Neural cell (in vitro differentiated cells): ENCODE measurements around the gene RASGRP3. TPM values are rescaled to one million over a fixed set of nuclear protein-coding genes. Genes with fewer than 3 reads are reported as not detected.

ENCODE experiments used
- H2AFZ ChIP-seq: fragments of 200-600, 300-800 bp; sonication (generic), shearing (Covaris generic); 2 replicates; pipeline ENCODE4 v1.6.0; 2014; ENCODE audit warnings: low read depth, mild to moderate bottlenecking, antibody characterized with exemption, low read length, moderate library complexity
- H3F3A ChIP-seq: fragments of 200-600 bp; shearing (Covaris generic); 2 replicates; pipeline ENCODE4 v1.6.1; 2016; ENCODE audit warnings: mild to moderate bottlenecking, moderate library complexity, mixed read lengths, antibody characterized with exemption, low read length; ENCODE audit not compliant: insufficient read depth, poor library complexity, severe bottlenecking
- H3K27ac ChIP-seq: fragments of 200-600, 300-800 bp; sonication (generic), shearing (Covaris generic); 2 replicates; pipeline ENCODE4 v1.5.1; 2014; ENCODE audit warnings: mild to moderate bottlenecking, low read length, moderate library complexity
- H3K27me3 ChIP-seq: fragments of 300-800, 200-600 bp; sonication (generic), shearing (Covaris generic); 2 replicates; pipeline ENCODE4 v1.6.0; 2014; ENCODE audit warnings: mild to moderate bottlenecking, low read depth, low read length, moderate library complexity; ENCODE audit not compliant: insufficient read depth
- H3K36me3 ChIP-seq: fragments of 300-800, 200-600 bp; sonication (generic), shearing (Covaris generic); 2 replicates; pipeline ENCODE4 v1.5.1; 2014; ENCODE audit warnings: mild to moderate bottlenecking, antibody characterized with exemption, low read length, moderate library complexity; ENCODE audit not compliant: insufficient read depth
- H3K4me2 ChIP-seq: fragments of 300-800, 200-600 bp; sonication (generic), shearing (Covaris generic); 2 replicates; pipeline ENCODE4 v1.6.0; 2014; ENCODE audit warnings: mild to moderate bottlenecking, low read length
- H3K4me3 ChIP-seq: fragments of 300-800, 200-600 bp; sonication (generic), shearing (Covaris generic); 2 replicates; pipeline ENCODE4 v1.5.1; 2014; ENCODE audit warnings: mild to moderate bottlenecking, low read length, moderate library complexity
- H3K79me2 ChIP-seq: fragments of 200-600 bp; shearing (Covaris generic); replicated peaks from 2 replicates; pipeline ENCODE4 v1.6.0; 2014; ENCODE audit warnings: mild to moderate bottlenecking, low read length, moderate library complexity; ENCODE audit not compliant: insufficient read depth
- H3K9ac ChIP-seq: fragments of 300-800, 200-600 bp; sonication (generic), shearing (Covaris generic); 2 replicates; pipeline ENCODE4 v1.6.1; 2016; ENCODE audit warnings: mild to moderate bottlenecking, low read length, mixed read lengths
- H3K9me2 ChIP-seq: fragments of 200-600 bp; shearing (Covaris generic); 2 replicates; pipeline ENCODE4 v1.6.1; 2016; ENCODE audit warnings: mild to moderate bottlenecking, low read length, mixed read lengths; ENCODE audit not compliant: insufficient read depth
- H3K9me3 ChIP-seq: fragments of 200-600, 300-800 bp; sonication (generic), shearing (Covaris generic); 2 replicates; pipeline ENCODE4 v1.6.1; 2016; ENCODE audit warnings: mild to moderate bottlenecking, mixed run types, low read length, moderate library complexity, mixed read lengths
- H4K20me1 ChIP-seq: fragments of 200-600 bp; shearing (Covaris generic); 2 replicates; pipeline ENCODE4 v1.6.1; 2016; ENCODE audit warnings: mild to moderate bottlenecking, mixed run types; ENCODE audit not compliant: insufficient read depth
- EP300 ChIP-seq: fragments of 450-650 bp; conservative IDR thresholded peaks from 2 replicates; pipeline ENCODE4 v1.6.1; 2014; ENCODE audit warnings: antibody characterized with exemption, mild to moderate bottlenecking, moderate library complexity; ENCODE audit not compliant: poor library complexity, severe bottlenecking
- EZH2 ChIP-seq: fragments of 200-600, 300-800 bp; shearing (Covaris generic), sonication (generic); IDR thresholded peaks from 2 replicates; pipeline ENCODE4 v1.6.1; 2014; ENCODE audit warnings: antibody characterized with exemption, low read length, borderline replicate concordance, mild to moderate bottlenecking; ENCODE audit not compliant: insufficient read depth, poor library complexity, severe bottlenecking
- MXI1 ChIP-seq: fragments of 450-650 bp; conservative IDR thresholded peaks from 2 replicates; pipeline ENCODE4 v1.6.1; 2014; ENCODE audit warnings: antibody characterized with exemption, mild to moderate bottlenecking; ENCODE audit not compliant: poor library complexity, severe bottlenecking
- POLR2AphosphoS5 ChIP-seq: IDR thresholded peaks from 2 replicates; pipeline ENCODE4 v1.6.1; 2012
- RAD21 ChIP-seq: fragments of 450-650 bp; conservative IDR thresholded peaks from 2 replicates; pipeline ENCODE4 v1.6.1; 2014; ENCODE audit warnings: antibody characterized with exemption, mild to moderate bottlenecking, moderate library complexity
- SMC3 ChIP-seq: fragments of 450-650 bp; conservative IDR thresholded peaks from 2 replicates; pipeline ENCODE4 v1.6.1; 2014; ENCODE audit warnings: antibody characterized with exemption, mild to moderate bottlenecking, moderate library complexity; ENCODE audit not compliant: poor library complexity
- TAF1 ChIP-seq: IDR thresholded peaks from 2 replicates; pipeline ENCODE4 v1.6.1; 2012; ENCODE audit warnings: low read depth
- polyA plus RNA-seq: library from polyadenylated mRNA; depleted of rRNA; stranded (reverse); fragments of >200 nt; gene quantifications from 2 replicates; pipeline ENCODE4 v1.2.3, GENCODE V29; 2014
- TF ChIP-seq, protein P1 (sequence below): IDR thresholded peaks from 2 replicates; pipeline ENCODE4 v1.6.1; 2012; ENCODE audit warnings: borderline replicate concordance
- TF ChIP-seq, protein P2 (sequence below): fragments of 450-650 bp; IDR thresholded peaks from 2 replicates; pipeline ENCODE4 v1.5.1; 2014; ENCODE audit warnings: antibody characterized with exemption, mild to moderate bottlenecking, moderate library complexity; ENCODE audit not compliant: poor library complexity, severe bottlenecking

Gene RASGRP3
- polyA plus RNA-seq, 1 donor from 2014 or later = 25.3 TPM

DNA sequence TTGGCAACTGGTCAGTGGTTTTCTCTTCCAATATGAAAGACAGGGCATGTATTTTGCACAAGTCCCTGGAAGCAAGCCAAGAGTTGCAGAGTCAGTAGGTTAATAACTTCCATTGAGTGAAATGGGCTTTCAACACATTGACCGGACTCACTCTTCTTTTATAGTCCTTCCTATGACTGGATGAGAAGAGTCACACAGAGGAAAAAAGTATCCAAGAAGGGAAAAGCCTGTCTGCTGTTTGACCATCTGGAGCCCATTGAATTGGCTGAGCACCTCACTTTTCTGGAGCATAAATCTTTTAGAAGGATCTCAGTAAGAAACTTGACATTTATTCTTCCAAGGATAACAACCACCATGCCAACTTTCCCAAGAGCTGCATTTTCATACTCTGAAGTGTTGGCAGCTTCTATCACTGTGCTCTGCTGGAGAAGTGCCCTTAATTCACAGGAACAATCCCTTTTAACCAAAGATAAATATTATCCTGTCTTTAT, 45.4 kb downstream of the RASGRP3 start:
- Histone ChIP-seq H2AFZ (no peak overlapping the region), H3K4me2 (no peak overlapping the region)

DNA sequence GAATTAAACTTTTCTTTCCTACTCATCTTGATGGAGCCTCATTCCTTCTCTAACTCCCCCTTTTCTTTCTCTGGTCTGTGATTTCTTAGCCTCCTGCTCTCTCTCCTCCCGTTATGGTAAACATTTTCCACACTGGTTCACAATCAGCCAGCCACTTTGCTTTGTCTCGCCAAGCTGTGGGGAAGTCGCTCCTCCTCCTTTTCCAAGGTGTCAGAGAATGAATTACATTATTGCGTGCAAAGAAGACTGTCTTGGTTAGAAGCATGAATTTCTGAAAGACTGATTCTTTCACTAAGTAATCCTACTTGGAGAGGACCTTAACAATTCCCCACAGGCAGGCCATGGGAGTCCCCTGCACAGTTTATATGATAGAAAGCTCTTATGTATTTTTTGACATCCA, 46.1 kb downstream of the RASGRP3 start:
- H3K4me3 ChIP-seq = peak overlapping the region; percentile 13
- H3K27me3 ChIP-seq = no peaks in the 10 kb centered on the region
- no peaks in the 10 kb centered on the region for H3K36me3 ChIP-seq
- peak overlapping the region; percentile 63 for H3K27ac ChIP-seq
- H4K20me1 ChIP-seq = no peaks in the 10 kb centered on the region
- no peaks in the 10 kb centered on the region for H3F3A ChIP-seq
- no peak overlapping the region for H2AFZ ChIP-seq
- no peaks in the 10 kb centered on the region for H3K79me2 ChIP-seq
- no peaks in the 10 kb centered on the region for H3K9me3 ChIP-seq
- H3K4me2 ChIP-seq = no peak overlapping the region
- peak overlapping the region; percentile 15 for H3K9ac ChIP-seq
- H3K9me2 ChIP-seq = no peaks in the 10 kb centered on the region
- TF ChIP-seq MXI1 (no peak), POLR2AphosphoS5 (peak; percentile 51)

More for the DNA sequence above, 45.4 kb downstream of the RASGRP3 start:
- Histone ChIP-seq H3K9me2 (no peaks in the 10 kb centered on the region), H3K9me3 (no peaks in the 10 kb centered on the region), H3K27ac (peak overlapping the region; percentile 63), H3K36me3 (no peaks in the 10 kb centered on the region), H3K27me3 (no peaks in the 10 kb centered on the region), H3K4me3 (no peak overlapping the region), H3F3A (no peaks in the 10 kb centered on the region), H4K20me1 (no peaks in the 10 kb centered on the region), H3K9ac (no peak overlapping the region), H3K79me2 (no peaks in the 10 kb centered on the region)
- TF ChIP-seq, protein P1, sequence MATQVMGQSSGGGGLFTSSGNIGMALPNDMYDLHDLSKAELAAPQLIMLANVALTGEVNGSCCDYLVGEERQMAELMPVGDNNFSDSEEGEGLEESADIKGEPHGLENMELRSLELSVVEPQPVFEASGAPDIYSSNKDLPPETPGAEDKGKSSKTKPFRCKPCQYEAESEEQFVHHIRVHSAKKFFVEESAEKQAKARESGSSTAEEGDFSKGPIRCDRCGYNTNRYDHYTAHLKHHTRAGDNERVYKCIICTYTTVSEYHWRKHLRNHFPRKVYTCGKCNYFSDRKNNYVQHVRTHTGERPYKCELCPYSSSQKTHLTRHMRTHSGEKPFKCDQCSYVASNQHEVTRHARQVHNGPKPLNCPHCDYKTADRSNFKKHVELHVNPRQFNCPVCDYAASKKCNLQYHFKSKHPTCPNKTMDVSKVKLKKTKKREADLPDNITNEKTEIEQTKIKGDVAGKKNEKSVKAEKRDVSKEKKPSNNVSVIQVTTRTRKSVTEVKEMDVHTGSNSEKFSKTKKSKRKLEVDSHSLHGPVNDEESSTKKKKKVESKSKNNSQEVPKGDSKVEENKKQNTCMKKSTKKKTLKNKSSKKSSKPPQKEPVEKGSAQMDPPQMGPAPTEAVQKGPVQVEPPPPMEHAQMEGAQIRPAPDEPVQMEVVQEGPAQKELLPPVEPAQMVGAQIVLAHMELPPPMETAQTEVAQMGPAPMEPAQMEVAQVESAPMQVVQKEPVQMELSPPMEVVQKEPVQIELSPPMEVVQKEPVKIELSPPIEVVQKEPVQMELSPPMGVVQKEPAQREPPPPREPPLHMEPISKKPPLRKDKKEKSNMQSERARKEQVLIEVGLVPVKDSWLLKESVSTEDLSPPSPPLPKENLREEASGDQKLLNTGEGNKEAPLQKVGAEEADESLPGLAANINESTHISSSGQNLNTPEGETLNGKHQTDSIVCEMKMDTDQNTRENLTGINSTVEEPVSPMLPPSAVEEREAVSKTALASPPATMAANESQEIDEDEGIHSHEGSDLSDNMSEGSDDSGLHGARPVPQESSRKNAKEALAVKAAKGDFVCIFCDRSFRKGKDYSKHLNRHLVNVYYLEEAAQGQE = no peak
- TF ChIP-seq EP300 = no peak
- TF ChIP-seq EZH2 = no peak

DNA sequence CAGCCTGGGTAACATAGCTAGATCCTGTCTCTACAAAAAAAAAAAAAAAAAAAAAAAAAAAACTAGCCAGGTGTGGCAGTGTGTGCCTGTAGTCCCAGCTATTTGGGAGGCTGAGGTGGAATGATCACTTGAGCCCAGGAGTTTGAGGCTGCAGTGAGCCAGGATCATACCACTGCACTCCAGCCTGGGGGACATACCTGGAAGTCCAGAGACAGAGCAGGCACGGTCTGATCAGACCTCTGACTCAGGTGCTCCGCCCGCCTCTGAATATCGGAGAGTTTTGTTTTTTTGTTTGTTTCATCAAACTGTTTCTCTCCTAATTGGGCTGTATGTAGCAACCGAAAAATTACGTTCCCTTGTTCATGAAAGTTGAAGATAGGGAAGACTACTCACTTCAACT, 49.2 kb downstream of the RASGRP3 start:
- Histone ChIP-seq H3K9me3 (no peaks in the 10 kb centered on the region), H3F3A (no peaks in the 10 kb centered on the region), H3K79me2 (no peaks in the 10 kb centered on the region), H3K4me2 (no peak overlapping the region), H3K27me3 (no peaks in the 10 kb centered on the region), H3K27ac (no peak overlapping the region), H2AFZ (no peak overlapping the region), H3K4me3 (no peak overlapping the region), H3K9ac (no peak overlapping the region), H3K9me2 (no peaks in the 10 kb centered on the region), H4K20me1 (no peaks in the 10 kb centered on the region), H3K36me3 (no peaks in the 10 kb centered on the region)
- TF ChIP-seq MXI1 (no peak), POLR2AphosphoS5 (no peak), EZH2 (no peak), EP300 (no peak), RAD21 (no peak), TAF1 (no peak), SMC3 (no peak)
- TF ChIP-seq, protein P1 = no peak
- TF ChIP-seq, protein P2, sequence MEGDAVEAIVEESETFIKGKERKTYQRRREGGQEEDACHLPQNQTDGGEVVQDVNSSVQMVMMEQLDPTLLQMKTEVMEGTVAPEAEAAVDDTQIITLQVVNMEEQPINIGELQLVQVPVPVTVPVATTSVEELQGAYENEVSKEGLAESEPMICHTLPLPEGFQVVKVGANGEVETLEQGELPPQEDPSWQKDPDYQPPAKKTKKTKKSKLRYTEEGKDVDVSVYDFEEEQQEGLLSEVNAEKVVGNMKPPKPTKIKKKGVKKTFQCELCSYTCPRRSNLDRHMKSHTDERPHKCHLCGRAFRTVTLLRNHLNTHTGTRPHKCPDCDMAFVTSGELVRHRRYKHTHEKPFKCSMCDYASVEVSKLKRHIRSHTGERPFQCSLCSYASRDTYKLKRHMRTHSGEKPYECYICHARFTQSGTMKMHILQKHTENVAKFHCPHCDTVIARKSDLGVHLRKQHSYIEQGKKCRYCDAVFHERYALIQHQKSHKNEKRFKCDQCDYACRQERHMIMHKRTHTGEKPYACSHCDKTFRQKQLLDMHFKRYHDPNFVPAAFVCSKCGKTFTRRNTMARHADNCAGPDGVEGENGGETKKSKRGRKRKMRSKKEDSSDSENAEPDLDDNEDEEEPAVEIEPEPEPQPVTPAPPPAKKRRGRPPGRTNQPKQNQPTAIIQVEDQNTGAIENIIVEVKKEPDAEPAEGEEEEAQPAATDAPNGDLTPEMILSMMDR = no peak
